Fibroblast of mammary gland (primary cell): ENCODE results near the gene ETNK2.

Experiments used
- DNase-seq: peaks from one replicate; pipeline ENCODE4 v3.0.0-alpha.2; 2010; ENCODE audit warnings: low read depth
- H3K4me3 ChIP-seq: 2 replicates; pipeline ENCODE4 v1.5.1; 2011; ENCODE audit warnings: low read depth, mild to moderate bottlenecking, low read length, moderate library complexity; ENCODE audit not compliant: control insufficient read depth
- CTCF ChIP-seq: conservative IDR thresholded peaks from 2 replicates; pipeline ENCODE4 v1.5.1; 2011; ENCODE audit warnings: low read depth, low read length, inconsistent platforms; ENCODE audit not compliant: control insufficient read depth, insufficient read depth

Gene ETNK2

GRCh38 chr1:204085876-204086275 lies 66.0 kb downstream of the ETNK2 start:
- DNase-seq, result no peak
- no peak overlapping the region for H3K4me3 ChIP-seq
- no peak for TF ChIP-seq CTCF

GRCh38 chr1:204084247-204084772 lies 67.5 kb downstream of the ETNK2 start:
- H3K4me3 ChIP-seq, result no peak overlapping the region
- no peak for DNase-seq
- TF ChIP-seq CTCF, result no peak

GRCh38 chr1:204083491-204083890 lies 68.4 kb downstream of the ETNK2 start:
- TF ChIP-seq CTCF, result no peak
- DNase-seq, result no peak
- no peak overlapping the region for H3K4me3 ChIP-seq

DNA sequence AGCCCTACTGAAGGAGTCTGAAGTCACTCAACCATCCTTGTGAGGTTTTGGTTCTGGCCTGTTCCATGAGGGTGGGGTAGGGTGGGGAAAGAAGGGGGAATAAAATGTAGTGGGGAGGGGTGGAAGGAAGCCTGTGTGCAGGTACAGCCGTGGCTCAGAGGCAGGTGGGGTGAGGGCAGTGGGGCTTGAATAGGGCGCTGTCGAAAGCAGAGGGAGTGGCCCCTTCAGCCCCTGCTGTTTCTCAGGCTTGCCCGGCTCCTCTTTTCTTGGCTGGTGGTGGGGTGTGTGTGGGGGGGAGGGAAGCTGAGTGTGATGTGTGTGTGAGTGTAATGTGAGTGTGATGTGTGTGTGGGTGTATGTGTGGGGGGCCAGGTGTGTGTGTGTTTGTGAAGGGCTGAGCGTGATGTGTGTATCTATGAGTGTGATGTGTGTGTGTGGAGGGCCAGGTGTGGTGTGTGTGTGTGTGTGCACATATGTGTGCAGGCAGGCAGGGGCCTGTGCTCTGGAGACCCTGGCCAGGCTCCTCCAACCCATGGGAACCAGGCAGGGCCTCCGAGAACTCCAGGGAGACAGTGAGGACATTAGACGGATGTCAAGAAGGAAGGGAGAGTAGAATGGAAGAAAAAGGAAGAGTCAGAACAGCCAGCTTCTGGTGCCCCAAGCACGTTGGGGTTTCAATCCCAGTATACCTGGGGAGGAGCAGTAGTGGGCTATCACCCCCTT lies 69.9 kb downstream of the ETNK2 start:
- DNase-seq, result no peak
- no peak for TF ChIP-seq CTCF
- no peak overlapping the region for H3K4me3 ChIP-seq

DNA sequence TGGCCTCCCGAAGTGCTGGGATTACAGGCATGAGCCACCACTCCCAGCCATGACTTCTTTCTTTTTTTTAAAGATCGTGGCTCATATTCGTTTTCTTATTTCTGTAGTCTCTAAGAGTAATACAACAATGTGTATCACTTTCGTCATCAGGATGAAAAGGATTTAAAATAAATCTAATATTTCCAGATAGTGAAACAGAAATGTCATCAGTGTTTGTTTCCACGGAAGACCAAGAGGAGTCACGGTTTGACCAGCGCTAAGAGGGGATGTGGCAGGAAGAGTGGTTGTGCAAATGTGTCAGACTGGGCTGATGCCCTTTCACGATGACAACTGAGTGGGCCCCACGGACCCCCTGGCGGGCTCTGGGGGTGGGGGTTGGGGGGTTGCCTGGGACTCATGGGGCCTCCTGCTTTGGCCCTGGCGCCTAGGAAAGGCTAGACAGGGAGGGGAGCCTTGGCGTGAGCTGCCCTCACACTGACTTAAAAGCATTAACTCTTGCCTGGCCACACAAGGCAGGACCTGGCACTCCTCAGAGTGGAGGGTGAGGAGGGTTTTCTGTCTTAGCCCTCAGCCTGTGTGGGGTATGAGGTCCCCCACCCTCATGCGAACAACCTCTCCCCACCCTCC lies 70.6 kb downstream of the ETNK2 start:
- DNase-seq, result no peak
- no peak for TF ChIP-seq CTCF
- H3K4me3 ChIP-seq, result no peak overlapping the region
